ENCODE measurements around the gene RTRAF.

RTRAF gene

GRCh38 chr14:52055167-52055566 is 65.8 kb downstream of the RTRAF start:
- Histone ChIP-seq H3K4me1 (ENCODE audit: control insufficient read depth, insufficient read depth, low read length) (no peaks in the 10 kb centered on the region), H3K36me3 (ENCODE audit: control insufficient read depth, insufficient read depth, low read length) (no peaks in the 10 kb centered on the region), H3K27me3 (ENCODE audit: control insufficient read depth, insufficient read depth, low read length) (no peaks in the 10 kb centered on the region), H3K4me3 (ENCODE audit: low read depth, low read length) (no peak overlapping the region), H3K9ac (ENCODE audit: low read depth, low read length) (no peak overlapping the region), H3K9me3 (ENCODE audit: control insufficient read depth, insufficient read depth, low read length) (no peaks in the 10 kb centered on the region)

- Histone ChIP-seq H3K9me3 (ENCODE audit: control insufficient read depth, insufficient read depth, low read length) (no peaks in the 10 kb centered on the region), H3K4me1 (ENCODE audit: control insufficient read depth, insufficient read depth, low read length) (peaks cover 3% of the 10 kb centered on the region), H3K27me3 (ENCODE audit: control insufficient read depth, insufficient read depth, low read length) (no peaks in the 10 kb centered on the region), H3K4me3 (ENCODE audit: low read depth, low read length) (no peak overlapping the region), H3K9ac (ENCODE audit: low read depth, low read length) (no peak overlapping the region), H3K36me3 (ENCODE audit: control insufficient read depth, insufficient read depth, low read length) (no peaks in the 10 kb centered on the region)
Measured at GRCh38 chr14:52058341-52058740, 69.0 kb downstream of the RTRAF start.

DNA sequence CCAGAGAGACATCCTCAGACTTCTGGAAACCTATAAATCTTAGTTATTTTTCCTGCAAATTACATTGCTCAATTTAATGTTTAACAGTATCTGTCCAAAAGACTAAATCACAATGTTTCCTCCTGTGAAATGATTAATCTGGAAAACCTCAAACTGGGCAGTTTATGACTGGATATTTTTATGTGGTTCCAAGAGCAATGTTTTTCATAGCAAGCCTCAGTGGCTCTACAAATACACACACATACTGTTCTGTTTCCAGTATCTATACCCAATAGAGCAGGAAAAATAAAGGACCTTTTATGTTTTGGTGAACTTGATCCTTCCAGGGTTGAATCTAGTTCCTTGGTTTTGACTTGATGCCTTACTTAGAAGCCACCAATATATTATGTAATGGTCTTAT is 70.3 kb downstream of the RTRAF start:
- Histone ChIP-seq H3K27me3 (ENCODE audit: control insufficient read depth, insufficient read depth, low read length) (peaks cover 2% of the 10 kb centered on the region), H3K9ac (ENCODE audit: low read depth, low read length) (no peak overlapping the region), H3K9me3 (ENCODE audit: control insufficient read depth, insufficient read depth, low read length) (no peaks in the 10 kb centered on the region), H3K4me1 (ENCODE audit: control insufficient read depth, insufficient read depth, low read length) (peaks cover 3% of the 10 kb centered on the region), H3K4me3 (ENCODE audit: low read depth, low read length) (no peak overlapping the region), H3K36me3 (ENCODE audit: control insufficient read depth, insufficient read depth, low read length) (no peaks in the 10 kb centered on the region)

GRCh38 chr14:52060080-52060479 is 70.7 kb downstream of the RTRAF start:
- Histone ChIP-seq H3K4me1 (ENCODE audit: control insufficient read depth, insufficient read depth, low read length) (peaks cover 3% of the 10 kb centered on the region), H3K9ac (ENCODE audit: low read depth, low read length) (no peak overlapping the region), H3K27me3 (ENCODE audit: control insufficient read depth, insufficient read depth, low read length) (peaks cover 5% of the 10 kb centered on the region), H3K36me3 (ENCODE audit: control insufficient read depth, insufficient read depth, low read length) (no peaks in the 10 kb centered on the region), H3K9me3 (ENCODE audit: control insufficient read depth, insufficient read depth, low read length) (no peaks in the 10 kb centered on the region), H3K4me3 (ENCODE audit: low read depth, low read length) (no peak overlapping the region)
